NCI-H2081 (cell line): ENCODE measurements around the gene NFIA.

ENCODE experiments used
- DNase-seq, 2 experiments: peaks; one replicate each; lab custom pipeline; 2025; lab: John Stamatoyannopoulos, UW

NFIA gene

GRCh38 chr1:61370913-61371279, 288.5 kb downstream of the NFIA start:
- DNase-seq, result no peak

GRCh38 chr1:61372944-61373343, 290.6 kb downstream of the NFIA start:
- no peak for DNase-seq

GRCh38 chr1:61374156-61374555, 291.8 kb downstream of the NFIA start:
- DNase-seq, result no peak

DNA sequence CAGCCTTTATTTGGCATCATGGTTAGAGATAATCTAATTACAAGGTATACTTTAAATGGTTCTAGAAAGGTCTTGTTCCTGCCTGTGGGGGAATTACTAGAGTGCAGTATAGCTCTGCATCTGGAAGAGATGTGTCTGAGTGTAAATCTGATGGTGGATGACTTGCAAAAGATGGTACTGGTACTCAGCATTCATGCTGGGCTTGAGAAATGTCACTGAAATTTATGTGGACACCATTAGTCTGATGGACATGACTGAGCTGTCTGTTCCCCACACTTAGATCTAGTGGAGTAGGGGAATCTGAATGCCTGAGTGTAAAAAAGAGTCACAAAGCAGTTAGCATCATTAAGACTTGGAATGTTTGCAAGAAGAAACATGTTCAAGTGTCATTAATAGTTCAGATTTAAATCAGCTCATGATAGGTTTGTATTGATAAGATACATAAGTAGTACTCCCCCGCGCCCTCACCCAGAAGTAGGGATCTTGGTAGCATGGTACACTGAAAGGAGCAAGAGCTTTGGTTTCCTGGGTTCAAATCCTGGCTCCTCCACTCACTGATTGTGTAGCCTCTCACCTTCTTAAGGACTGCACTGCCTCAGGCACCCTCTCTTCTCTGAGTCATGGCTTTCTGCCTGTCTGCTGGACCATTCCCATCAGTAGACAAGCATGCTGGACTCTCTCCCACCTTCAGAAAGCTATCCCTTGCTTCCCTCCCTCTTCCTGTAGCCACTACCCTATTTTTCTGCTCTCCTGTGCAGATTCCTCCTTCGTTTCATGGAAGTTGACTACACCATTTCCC, 292.9 kb downstream of the NFIA start:
- no peak for DNase-seq

- DNase-seq, result no peak
These were observed 293.8 kb downstream of the NFIA start for GRCh38 chr1:61376151-61376550.

- DNase-seq, result no peak
These were observed 295.0 kb downstream of the NFIA start for GRCh38 chr1:61377242-61377958.

DNA sequence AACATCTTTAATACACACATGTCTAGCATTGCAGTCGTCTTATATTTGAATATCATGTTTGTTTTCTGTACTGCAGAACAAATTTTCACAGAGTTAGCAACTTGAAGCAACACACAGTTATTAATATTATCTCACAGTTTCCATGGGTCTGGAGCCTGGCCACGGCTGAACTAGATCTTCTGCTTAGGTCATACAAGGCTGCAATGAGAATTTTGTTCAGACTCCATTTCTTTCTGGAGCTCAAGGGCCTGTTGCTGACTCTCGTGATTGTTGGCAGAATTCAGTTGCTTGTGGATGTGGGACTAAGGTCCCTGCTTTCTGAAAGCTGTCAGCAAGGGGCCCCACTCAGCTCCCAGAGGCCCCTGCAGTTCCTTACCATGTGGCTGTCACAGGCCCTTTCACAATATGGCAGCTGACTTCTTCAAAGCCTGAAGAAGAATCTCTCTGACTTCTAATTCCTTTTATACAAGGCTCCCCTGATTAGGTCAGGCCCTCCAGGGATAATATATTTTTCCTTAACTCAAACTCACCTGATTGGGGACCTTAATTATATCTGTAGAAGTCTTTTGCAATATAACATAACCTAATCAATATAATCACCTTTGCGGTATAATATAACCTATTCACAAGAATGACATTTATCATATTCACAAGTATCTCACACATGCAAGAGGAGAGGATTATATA, 296.3 kb downstream of the NFIA start:
- DNase-seq, result no peak

DNA sequence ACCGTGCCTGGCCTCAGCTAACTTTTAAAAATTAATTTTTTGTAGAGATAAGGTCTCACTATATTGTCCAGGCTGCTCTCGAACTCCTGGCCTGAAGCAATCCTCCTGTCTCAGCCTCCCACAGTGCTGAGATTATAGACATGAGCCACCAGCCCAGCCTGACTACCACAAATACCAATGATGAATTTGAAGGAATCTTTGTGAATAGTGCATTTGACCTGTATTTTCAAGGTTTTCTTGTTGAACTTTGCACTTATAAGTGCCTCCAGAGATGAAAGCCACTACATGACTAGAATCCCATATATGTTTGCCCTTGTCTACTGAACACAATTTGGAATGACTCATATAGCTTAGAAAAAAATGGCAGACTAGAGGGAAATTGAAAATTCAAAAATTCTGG, 297.3 kb downstream of the NFIA start:
- DNase-seq, result no peak

GRCh38 chr1:61380561-61380960, 298.2 kb downstream of the NFIA start:
- DNase-seq, result no peak

- DNase-seq, result no peak
These were observed 304.0 kb downstream of the NFIA start for GRCh38 chr1:61386323-61386722.

- DNase-seq, result no peak
These were observed 304.4 kb downstream of the NFIA start for GRCh38 chr1:61386770-61387169.

GRCh38 chr1:61387829-61388228, 305.5 kb downstream of the NFIA start:
- DNase-seq, result no peak

DNA sequence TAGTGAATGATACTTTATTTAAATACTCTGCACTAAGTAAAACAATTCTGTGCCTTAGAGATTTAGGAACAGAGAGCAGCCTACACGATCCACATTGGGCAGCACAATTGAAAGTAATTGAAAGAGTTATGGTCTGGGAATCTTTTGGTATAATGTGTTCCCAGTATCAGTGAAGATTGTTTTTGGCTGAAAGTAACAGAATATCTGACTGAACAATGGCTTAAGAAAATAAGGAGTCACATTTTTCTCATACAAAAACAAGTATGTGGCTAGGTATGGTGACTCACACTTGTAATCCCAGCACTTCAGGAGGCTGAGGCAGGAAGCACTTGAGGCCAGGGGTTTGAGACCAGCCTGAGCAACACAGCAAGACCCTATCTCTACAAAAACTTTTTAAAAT, 306.2 kb downstream of the NFIA start:
- DNase-seq, result no peak

DNA sequence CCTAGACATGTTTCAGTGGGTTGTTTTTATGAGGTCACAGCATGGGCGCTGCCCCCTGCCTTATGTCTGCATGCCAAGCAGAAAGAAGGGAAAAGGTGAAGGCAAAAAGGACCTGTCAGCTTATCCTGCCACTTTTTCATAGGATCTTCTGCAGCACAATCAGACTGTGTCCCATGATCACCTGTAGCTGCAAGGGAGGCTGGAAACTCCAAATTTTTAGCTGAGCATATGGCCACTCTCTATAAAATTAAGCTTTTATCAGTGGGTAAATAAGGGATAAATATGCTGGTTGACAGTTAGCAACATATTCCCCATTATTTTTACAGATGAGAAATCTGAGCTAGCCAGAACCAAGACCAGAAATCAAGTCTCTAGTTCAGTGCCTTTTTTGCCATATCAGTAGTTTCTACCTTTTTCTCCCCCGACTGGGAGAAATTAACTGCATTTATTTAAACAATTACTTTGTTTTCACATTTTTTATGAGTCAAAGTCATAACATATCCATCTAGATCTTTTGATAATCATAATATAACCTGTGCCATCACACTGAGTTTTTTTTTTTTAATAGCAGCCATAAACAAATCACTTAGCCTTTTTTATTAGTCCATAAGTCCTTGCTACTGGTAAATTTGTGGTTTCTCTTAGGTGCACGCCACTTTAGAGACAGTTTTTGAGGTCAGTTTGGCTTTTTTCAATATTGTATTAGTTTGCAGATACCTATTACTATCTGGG, 307.0 kb downstream of the NFIA start:
- DNase-seq, result no peak

DNA sequence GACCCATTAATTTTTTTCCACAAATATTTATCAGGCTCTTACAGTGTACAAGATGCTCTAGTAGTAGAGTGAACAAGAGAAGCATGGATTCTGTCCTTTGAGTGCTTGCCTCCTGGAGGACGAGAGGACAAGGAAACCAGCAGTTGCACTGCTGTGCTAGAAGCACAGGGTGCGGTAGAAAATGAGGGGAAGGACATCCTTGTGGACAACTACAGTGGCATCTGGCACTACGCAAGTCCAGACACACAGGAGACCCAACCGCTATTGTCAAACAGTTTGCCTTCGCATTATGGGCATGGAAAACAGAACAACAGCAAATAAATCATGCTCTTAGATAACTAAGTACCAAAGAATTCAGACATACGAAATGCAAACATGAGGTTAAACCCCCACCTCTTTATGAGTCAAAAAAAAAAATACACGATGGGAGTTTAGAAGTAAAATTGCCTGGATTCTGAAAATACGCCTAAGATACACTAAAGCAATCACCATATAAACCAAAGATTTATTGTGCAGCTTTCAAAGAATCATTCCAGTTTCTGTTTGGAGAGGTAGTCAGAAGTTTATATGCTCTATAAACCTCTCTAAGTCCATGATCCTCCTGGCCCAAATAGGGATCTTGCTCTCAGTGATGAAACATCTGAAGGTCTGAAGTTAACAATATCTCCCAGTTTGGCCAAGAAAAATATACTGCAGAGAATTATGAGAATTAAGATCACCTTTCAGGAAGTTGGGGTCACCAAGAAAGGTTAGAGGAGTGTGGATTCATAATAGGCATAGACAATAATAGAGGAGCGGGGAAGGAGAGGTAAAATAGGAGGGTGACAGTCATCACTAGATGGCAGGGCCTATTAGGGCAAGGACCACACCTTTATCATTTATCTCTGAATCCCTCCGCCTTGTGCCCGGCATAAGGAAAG, 307.8 kb downstream of the NFIA start:
- DNase-seq, result no peak

DNA sequence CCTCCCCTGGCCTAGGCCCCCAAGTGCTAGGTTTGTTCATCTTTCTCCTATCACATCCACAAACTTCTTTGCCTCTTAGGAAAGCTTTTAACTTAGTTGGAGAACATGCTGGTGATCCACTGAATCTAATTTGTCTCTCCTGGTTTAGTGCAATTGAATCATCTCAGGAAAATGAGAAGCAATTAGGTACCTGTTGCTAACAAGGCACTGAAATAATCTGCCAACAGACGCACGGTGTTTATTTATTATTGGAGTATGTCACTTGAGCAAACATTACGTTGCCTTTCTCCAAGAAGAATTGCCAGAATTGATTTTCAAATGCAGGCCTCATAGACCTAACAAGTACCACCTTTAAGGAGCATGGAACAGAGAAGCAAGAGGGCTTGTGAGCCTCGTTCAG, 309.4 kb downstream of the NFIA start:
- peak in 1 of 2 experiments; percentile 36 for DNase-seq

GRCh38 chr1:61392409-61393242, 310.3 kb downstream of the NFIA start:
- DNase-seq, result peak in 1 of 2 experiments; percentile 50

GRCh38 chr1:61393575-61393974, 311.2 kb downstream of the NFIA start:
- no peak for DNase-seq

DNA sequence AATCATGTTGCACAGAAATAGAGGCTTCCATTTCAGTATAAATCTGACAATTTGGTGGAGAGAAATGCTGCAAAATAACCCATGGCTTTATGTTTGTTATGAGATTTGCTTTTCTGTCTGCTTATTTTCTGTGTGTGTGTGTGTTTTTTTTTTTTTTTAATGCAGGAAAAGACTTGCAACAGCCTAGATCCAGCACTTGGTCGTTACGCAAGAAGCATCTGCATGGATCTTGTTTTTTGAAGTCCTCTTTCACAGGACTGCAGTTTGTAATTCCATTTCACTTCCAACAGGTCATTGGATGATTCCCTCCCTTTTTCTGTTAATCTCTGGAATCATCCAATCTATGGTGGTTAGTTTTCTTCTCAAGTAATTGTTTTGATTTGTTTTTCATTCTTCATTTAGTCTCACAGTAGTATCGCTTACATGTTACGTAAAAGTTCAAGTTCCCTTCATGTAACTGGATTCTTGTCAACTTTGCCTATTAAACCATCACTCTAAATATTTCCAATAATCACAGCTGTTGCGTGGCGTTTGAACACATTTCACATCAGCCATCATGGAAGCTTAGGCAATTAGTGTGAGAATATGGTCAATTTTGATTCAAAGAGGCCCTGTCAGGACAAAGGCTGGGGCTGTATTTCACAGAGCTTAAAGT, 312.9 kb downstream of the NFIA start:
- DNase-seq, result no peak

GRCh38 chr1:61397495-61397894, 315.1 kb downstream of the NFIA start:
- DNase-seq, result no peak
